GM06990 (cell line): Measurements from ENCODE around the gene OR1C1.
"Not testable (repeated sequence)": the region's sequence is repeated elsewhere in the genome, so short reads cannot be mapped to it uniquely, and the experiment has no call there.

Experiments used
- DNase-seq: peaks from one replicate; pipeline ENCODE4 v3.0.0-alpha.2; 2011; ENCODE audit not compliant: insufficient read length; ENCODE audit errors: extremely low read depth
- H3K27me3 ChIP-seq: replicated peaks from 2 replicates; pipeline ENCODE4 v1.6.0; 2011; ENCODE audit warnings: low read length; ENCODE audit not compliant: control insufficient read depth, insufficient read depth
- H3K36me3 ChIP-seq: 2 replicates; pipeline ENCODE4 v1.5.1; 2011; ENCODE audit warnings: low read length; ENCODE audit not compliant: control insufficient read depth, insufficient read depth
- H3K4me3 ChIP-seq: replicated peaks from 2 replicates; pipeline ENCODE4 v1.5.1; 2011; ENCODE audit warnings: low read depth, mild to moderate bottlenecking, control low read depth, low read length
- CTCF ChIP-seq: IDR thresholded peaks from 2 replicates; pipeline ENCODE4 v1.5.1; 2011; ENCODE audit warnings: low read length, control low read depth, mild to moderate bottlenecking, inconsistent platforms; ENCODE audit not compliant: insufficient read depth, poor library complexity, severe bottlenecking

The OR1C1 gene

GRCh38 chr1:247760456-247760855 is at the start of gene OR1C1:
Gene OR1C1 (minus strand): TSS chr1:247760556. CDS start chr1:247758406, 2,150 bp downstream.
- no peak for DNase-seq
- H3K27me3 ChIP-seq: no peaks in the 10 kb centered on the region
- TF ChIP-seq CTCF: no peak

GRCh38 chr1:247797518-247797917 is 37.2 kb upstream of the OR1C1 start:
- Histone ChIP-seq H3K4me3 (no peak overlapping the region), H3K36me3 (no peaks in the 10 kb centered on the region), H3K27me3 (no peaks in the 10 kb centered on the region)
- TF ChIP-seq CTCF: no peak
- DNase-seq: no peak

More at GRCh38 chr1:247760456-247760855, at the start of gene OR1C1:
- Histone ChIP-seq H3K4me3 (no peak within 1 kb of the TSS), H3K36me3 (no peaks in the 10 kb centered on the region)

GRCh38 chr1:247769603-247770002 is 9.2 kb upstream of the OR1C1 start:
- no peaks in the 10 kb centered on the region for H3K27me3 ChIP-seq
- no peak for DNase-seq
- no peak for TF ChIP-seq CTCF
- H3K4me3 ChIP-seq: no peak overlapping the region
- no peaks in the 10 kb centered on the region for H3K36me3 ChIP-seq

GRCh38 chr1:247754311-247754710 is 6.0 kb downstream of the OR1C1 start:
- not testable (repeated sequence) for H3K27me3 ChIP-seq, H3K36me3 ChIP-seq, H3K4me3 ChIP-seq, DNase-seq

- TF ChIP-seq CTCF: no peak
- Histone ChIP-seq H3K27me3 (no peaks in the 10 kb centered on the region), H3K4me3 (no peak overlapping the region), H3K36me3 (no peaks in the 10 kb centered on the region)
- no peak for DNase-seq
These were observed 10.5 kb downstream of the OR1C1 start for GRCh38 chr1:247749870-247750269.

- Histone ChIP-seq H3K4me3 (no peak within 1 kb of the TSS), H3K36me3 (no peaks in the 10 kb centered on the region), H3K27me3 (no peaks in the 10 kb centered on the region)
- DNase-seq: no peak
- no peak for TF ChIP-seq CTCF
These were observed 12.3 kb downstream of the OR1C1 start, which contains the start of gene OR14A2 for GRCh38 chr1:247748041-247748440. Gene OR14A2 (minus strand): TSS chr1:247748141.
